Kasumi-1 (cell line): ENCODE data around the gene AWAT1.
"Not testable (repeated sequence)": the region's sequence is repeated elsewhere in the genome, so short reads cannot be mapped to it uniquely, and the experiment has no call there.

Experiments
- DNase-seq, 2 experiments: peaks; one replicate each; lab custom pipeline; 2025; lab: John Stamatoyannopoulos, UW

Gene AWAT1

DNA sequence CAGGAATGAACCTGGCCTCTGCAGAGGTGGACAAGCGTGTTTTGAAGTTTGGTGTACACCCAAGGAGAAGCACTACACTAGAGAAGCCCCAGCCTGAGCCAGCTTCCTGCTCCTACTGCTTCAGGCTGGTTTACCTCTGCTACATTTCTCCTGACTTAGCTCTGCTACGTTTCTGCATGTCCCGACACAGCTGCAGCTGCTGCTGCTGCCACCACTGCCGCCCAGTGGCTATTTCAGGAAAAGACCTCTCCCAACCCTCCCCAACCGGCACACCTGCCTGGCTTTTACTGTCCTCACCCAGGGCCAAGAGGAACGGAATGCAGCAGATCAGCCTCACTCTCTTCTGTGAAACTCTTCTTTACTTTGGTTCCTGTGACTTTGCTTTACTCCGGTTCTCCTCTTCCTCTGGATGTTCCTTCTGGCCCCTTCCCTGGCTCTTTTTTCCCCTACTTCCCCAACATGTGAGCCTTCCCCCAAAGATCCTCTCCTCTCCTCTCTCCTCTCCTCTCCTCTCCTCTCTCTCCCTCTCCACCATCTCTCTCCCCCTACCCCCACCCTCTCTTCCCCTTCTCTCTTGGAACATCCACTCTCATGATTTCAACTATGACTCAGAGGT is 28.6 kb downstream of the AWAT1 start:
- DNase-seq: peak; percentile 0 to 1

DNA sequence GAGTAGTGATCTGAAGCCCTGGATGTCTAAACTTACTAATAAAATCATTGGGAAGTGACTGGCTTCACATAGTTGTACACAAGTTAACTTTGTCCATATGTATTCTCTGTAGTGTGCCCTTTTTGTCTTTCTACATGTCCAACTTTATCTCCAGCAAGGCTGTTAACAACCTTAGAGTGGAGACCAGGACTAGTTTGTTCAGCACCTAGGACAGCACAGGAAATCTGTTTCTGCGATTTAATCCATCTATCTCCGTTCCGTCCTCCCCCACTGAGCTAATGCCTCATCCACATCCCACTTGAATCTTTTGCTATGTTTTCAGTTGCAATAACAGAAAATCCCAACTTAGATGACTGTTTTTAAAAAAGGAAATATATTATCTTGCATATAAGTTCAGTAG is 30.3 kb downstream of the AWAT1 start:
- DNase-seq: peak in 1 of 2 experiments; percentile 0

DNA sequence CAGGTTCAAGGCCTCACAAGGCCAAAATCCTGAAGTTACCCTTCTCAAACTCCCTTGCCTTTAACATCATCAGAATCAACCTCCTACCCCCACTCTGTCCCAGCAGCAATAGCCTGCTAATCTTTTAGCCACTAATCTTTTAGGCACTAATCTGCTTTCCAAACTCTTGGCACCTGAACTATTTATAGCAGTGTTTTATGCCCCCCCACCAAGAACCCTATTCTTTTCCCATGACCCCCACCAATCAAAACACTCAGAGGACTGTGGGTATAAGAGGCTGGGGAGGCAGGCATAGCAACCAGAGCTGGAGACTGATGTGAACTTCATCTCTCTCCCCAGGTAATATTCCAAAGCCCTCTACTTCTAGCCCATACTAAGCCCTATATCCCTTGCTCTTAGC is 33.6 kb downstream of the AWAT1 start, which contains the start of gene ARR3:
TSS of gene ARR3 (plus strand) at position 301 of the 400 bp plus-strand sequence. CDS start 1,052 bp downstream, outside the sequence.
- no peak for DNase-seq

DNA sequence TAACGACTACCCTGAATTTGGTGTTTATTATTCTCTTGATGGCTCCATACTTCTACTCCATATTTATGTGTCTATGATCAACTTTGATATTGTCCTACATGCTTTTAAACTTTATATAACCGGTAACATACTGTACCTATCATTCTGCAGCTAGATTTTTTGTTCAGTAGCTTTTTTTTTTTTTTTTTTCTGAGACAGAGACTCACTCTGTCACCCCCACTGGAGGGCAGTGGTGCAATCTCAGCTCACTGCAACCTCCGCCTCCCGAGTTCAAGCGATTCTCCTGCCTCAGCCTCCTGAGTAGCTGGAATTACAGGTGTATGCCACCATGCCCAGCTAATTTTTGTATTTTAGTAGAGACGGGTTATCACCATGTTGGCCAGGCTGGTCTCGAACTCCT is 39.6 kb downstream of the AWAT1 start:
- not testable (repeated sequence) for DNase-seq

DNA sequence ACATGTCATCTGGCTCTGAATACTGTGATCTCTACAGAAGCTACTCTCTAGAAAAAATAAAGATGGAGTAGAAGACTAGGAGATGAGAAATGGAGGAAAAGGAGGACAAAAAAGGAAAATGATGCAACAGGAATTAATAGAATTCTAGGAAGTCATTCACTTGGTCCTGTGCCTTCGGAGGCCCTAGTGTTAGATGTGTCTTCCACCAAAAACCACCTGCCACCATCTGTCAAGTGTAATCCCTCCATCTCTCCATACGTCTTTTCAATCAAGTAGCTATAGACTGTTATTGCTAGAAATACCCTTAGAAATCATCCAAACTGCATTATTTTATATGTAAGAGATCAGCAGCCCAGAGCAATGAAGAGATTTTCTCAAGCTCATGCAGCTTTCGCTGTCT is 44.6 kb downstream of the AWAT1 start:
- DNase-seq: no peak

DNA sequence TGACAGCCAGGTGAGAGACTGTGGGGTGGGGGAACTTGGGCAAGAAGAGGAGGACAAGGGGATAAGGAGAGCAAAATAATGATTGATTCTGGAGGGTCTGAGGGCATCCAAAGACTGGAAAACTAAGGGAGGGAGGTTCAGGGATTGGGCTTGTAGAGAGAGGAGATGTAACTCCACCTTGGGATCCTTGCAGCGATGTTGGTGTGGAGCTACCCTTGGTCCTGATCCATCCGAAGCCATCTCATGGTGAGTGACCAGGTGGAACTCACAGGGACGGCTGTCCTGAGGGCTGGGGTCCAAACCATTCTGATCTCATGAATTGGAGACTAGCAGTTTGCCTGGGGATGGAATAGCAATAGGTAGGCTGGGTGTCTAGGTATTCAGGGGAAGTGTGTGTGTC is 46.1 kb downstream of the AWAT1 start:
- no peak for DNase-seq

DNA sequence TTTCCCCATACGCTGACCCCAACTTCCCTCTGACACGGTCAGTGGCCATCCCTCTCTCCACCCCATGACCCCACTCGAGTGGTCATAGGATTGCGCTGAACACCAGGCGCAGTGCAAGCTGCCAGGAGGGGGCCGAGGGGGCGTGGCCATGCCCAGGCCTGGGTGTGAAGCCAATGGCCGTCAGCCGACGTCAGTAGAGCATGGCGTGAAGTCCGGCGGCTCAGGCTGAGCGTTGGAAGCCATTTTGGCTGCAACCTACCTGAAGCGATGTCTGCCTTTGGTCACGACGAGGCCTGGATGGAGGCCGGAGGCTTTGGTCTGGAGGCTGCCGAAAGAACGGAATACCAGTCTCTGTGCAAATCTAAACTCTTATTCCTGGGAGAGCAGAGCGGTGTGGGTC is 47.5 kb downstream of the AWAT1 start, which contains the start of gene RAB41:
TSS of gene RAB41 (plus strand) at position 222 of the 400 bp plus-strand sequence. CDS start at position 268, 46 bp downstream.
- no peak for DNase-seq

DNA sequence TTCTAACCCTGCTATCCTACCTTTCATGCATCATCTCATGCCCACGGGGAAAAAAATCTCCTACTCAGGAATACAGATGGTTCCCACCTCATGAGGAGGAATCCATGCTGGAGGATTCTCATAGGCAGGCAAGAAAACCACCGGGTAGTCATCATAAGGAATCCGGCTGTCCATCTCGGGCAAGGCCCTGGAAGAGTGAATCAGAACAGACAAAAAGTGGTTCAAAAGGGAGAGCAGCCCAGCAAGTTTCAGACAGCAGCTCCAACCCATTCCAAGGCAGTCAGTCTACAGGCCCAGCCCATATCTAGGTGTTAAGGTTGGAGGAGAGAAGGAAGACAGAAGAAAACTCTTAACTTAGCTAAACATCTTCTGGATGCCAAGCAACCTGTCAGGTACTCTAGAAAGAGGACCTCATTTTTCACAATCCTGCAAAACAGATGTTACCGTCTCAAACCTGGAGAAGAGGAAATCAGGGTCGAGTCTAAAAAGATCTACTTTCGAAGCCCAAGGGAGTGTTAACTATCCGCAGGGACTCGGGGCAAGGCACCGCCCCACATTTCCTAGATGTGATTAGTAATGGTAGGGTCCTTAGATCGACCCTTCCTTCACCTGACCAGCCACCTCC is 54.8 kb downstream of the AWAT1 start:
- no peak for DNase-seq
